ENCODE data around the gene ZNF384. TPM values are rescaled to one million over a fixed set of nuclear protein-coding genes. Genes with fewer than 3 reads are reported as not detected.

ZNF384 gene
- 53.9 to 63.5 TPM (median 60.1 TPM) in 5 replicates for total RNA-seq (2022; extraction: Qiagen RNA extraction)

DNA sequence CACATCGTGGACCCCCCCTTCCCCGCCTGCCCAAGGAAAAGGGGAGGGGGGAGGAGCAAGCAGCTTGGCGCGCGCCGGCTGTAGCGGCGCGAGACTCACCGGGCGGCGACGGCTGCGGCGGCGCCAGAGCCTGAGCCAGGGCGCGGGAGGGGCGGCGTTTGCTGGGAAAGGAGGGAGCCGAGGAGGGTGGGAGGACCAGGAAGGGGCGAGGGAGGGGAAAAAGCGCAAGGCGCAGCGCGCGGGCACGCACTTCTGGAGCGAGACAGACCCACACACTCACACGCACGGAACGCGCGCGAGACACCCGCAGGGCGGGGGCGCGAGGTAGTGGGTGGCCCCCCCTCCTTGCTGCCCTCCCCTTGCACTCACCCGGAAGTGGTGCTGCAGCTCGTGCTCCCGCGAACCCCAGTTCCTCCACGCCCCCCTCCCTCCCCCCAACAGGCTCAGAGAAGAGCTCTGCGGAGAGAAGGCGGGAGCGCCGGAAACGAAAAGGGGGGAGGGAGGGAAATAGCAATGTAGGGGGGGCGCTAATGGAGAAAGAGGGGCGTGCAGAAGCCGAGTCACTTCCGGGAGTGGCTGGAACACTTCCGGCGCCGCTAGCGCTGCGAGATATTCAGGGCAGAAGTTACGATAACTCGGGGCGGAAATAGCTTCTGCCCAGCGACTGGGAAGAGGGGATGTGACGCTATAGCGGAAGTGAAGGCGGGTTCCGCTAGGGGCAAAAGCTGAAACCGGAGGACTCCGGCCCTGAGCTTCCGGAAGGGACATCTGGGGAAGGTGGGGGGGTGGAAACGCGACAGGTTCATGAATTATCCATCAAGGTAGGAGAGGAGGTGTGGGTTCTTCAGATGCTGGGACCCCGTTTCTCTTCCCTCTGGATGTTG lies at the start of gene ZNF384:
Gene ZNF384, minus strand, starts transcription at position 377 of the 884 bp plus-strand sequence. CDS start 9,855 bp downstream, outside the sequence.

DNA sequence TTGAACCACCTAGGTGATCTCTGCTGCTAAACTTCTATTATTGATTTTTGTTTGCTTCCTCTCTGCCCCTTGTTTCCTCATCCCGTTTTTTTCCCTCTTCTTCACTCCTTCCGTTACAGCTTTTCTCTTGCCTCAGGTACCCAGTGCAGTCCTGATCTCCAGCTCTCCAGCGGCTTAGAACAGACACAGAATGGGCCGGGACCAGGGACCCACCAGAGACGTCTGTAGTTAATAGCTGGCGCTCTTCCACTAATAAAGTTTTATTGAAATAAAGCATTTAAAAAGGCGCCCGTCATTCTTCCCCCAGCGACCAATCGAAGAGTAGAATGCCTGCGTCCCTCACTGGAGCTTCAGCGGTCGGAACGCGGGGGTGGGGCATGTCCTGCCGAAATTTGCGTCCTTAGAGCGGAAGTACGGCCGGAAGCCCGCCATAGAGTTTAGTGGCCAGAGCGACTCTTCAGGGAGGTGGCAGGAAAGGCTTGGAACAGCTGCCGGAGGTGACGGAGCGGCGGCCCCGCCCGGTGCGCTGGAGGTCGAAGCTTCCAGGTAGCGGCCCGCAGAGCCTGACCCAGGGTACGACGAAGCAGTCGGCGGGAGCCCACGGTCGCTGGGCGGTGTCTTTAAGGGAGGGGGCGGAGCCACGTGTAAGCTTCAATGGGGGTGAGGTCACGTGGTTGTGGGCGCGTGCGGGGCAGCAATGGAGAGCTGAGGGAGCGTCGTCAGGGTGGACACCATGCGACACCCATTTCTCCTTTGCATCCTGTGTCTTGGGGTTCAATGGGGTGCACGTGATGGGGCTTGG lies 34.6 kb upstream of the ZNF384 start, which contains the start of gene COPS7A:
Gene COPS7A, plus strand, starts transcription at position 440 of the 802 bp plus-strand sequence. CDS start 611 bp downstream, outside the sequence.

DNA sequence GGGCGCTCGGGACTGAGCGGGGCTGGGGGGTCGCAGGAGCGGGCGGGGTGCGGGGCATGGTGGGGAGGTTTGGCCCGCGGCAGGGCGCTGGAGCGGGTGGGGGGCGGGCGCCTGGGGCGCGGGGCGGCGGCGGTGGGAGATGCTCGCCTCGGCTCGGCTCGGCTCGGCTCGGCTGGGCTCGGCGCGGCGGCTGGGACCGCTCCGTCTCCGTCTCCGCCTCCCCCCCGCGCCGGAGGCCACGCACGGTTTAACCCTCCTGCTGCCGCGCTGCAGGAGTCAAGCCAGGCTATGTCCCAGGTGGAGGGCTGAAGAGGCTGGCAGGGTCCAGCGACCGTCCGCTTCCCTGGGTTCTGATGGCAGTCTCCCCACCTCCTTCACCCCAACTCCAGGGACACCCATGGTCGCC lies 11.5 kb upstream of the ZNF384 start, which contains the start of gene PIANP:
Gene PIANP, minus strand, starts transcription at position 170 of the 406 bp plus-strand sequence. CDS start 2,754 bp downstream, outside the sequence.

DNA sequence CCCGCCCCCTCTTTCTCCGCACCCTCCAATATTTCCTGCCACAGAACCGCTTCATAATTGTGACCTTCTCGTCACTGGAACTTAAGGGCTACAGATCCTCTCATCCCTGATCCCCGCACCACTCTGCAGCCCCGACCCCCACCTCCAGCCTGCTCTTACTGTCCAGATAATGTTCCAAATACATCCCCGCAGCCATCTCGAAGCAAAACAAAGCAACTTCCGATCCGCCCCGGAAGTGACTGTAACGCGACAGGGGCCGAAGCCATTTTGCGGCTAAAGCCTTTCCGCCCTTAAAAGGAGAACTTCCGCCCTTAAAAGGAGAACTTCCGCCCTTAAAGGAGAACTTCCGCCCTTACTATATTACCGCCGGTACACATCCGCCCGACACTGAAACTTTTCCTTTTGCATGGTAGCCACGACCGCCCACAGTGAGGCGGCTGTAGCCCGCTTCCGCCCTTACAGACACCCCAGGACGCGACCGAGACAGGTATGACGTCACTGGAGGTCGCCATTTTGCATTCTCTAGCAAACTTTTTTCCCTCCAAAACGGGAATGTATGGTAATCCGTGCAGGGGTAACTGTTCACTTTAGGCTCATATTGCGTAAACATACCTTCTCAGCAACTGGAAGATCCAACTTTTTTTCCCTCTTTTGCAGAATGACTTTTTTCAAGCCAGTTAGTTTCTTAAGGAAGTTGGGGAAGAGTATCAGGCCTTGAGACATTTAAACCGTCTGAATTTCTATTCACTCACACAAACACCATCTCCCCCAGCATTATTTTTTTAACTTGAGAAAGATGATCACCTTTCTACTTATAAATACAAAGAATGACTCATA lies 26.1 kb downstream of the ZNF384 start, which contains the start of gene ING4:
Gene ING4, minus strand, starts transcription at position 214 of the 837 bp plus-strand sequence. Its CDS starts 18 bp downstream, at position 196.

DNA sequence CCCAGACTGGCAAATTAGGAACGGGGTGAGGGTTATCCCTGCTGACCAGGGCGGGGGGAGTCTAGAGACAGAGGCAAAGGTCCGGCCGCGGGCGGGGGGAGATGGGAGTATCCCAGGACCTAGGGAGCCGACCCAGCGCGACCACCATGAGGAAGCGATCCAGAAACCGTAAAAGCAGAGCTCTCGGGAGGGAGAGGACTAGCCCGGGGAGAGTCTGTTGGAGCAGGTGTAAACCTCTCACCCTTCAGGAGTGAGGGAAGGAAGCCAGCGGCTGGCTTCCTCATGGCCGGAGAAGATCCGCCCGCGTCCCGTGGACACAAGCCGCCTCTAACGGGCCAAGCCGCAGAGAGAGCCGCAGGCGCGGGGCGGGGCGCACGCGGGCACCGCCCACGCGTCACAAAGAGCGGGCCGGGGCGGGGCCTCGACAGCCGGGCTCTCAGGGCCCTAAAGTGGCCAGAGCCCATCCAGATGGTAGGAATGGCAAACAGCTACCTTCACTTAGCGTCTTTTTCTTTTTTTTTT lies 42.0 kb downstream of the ZNF384 start, which contains the start of gene ACRBP:
Gene ACRBP, minus strand, starts transcription at position 350 of the 522 bp plus-strand sequence. Its CDS starts 66 bp downstream, at position 284.

DNA sequence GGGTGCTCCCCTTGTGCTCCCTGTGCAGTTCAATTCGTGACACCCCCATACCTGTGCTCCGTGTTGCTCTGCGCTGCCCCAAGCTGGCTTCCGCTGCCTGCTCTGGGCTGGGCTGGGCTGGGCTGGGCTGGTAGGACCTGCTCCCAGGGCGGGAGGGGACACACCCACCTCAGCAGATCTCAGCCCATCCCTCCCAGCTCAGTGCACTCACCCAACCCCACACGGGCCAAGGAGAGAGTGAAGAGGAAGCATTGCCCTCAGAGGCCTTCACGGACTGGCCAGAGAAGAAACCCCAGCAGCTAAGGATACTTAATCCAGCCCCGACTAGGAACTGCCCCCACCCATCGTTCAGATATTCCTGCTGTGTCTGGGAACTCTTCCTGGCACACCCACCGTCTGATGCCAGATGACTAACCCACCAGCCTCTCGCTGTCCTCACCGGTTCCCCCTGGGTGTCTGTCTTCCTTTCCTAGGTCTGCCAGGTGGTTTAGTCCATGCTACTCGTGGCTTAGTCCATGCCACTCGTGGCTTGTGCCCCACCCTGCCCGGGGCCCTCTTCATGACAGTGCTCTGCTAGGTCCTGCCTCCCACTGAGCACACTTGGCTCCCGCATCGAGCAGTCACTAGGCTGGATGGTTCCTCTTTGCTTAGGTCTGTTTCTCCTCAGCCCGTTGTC lies 53.2 kb downstream of the ZNF384 start, which contains the start of gene LPAR5:
Gene LPAR5, minus strand, starts transcription at position 104 of the 676 bp plus-strand sequence. CDS start 14,711 bp downstream, outside the sequence.

Other genes with a start within 250 kb of the ZNF384 start
- gene CD27, start 244.4 kb downstream of the ZNF384 start, total RNA-seq (2022; extraction: Qiagen RNA extraction) = not detected in 5 replicates
- 3.3 to 4.6 TPM (median 3.7 TPM) in 5 replicates for gene TAPBPL, start 237.3 kb downstream of the ZNF384 start, total RNA-seq (2022; extraction: Qiagen RNA extraction)
- gene VAMP1, start 218.7 kb downstream of the ZNF384 start, total RNA-seq (2022; extraction: Qiagen RNA extraction) = 9.7 to 13.8 TPM (median 11.4 TPM) in 5 replicates
- gene MRPL51, start 196.1 kb downstream of the ZNF384 start, total RNA-seq (2022; extraction: Qiagen RNA extraction) = 286 to 313 TPM (median 305 TPM) in 5 replicates
- 56.1 to 74.5 TPM (median 68.1 TPM) in 5 replicates for gene NCAPD2, start 195.3 kb downstream of the ZNF384 start, total RNA-seq (2022; extraction: Qiagen RNA extraction)
- 6,866 to 9,447 TPM (median 8,977 TPM) in 5 replicates for gene GAPDH, start 154.9 kb downstream of the ZNF384 start, total RNA-seq (2022; extraction: Qiagen RNA extraction)
- gene IFFO1, start 133.3 kb downstream of the ZNF384 start, total RNA-seq (2022; extraction: Qiagen RNA extraction) = 1.9 to 3.0 TPM (median 2.6 TPM) in 5 replicates
- gene NOP2, start 121.1 kb downstream of the ZNF384 start, total RNA-seq (2022; extraction: Qiagen RNA extraction) = 98.9 to 109 TPM (median 105 TPM) in 5 replicates
- gene CHD4, start 82.0 kb downstream of the ZNF384 start, total RNA-seq (2022; extraction: Qiagen RNA extraction) = 62.1 to 82.8 TPM (median 64.0 TPM) in 5 replicates
- 0.45 to 0.81 TPM (median 0.70 TPM) in 5 replicates for gene LPAR5, start 53.4 kb downstream of the ZNF384 start, total RNA-seq (2022; extraction: Qiagen RNA extraction)
- gene ACRBP, start 41.9 kb downstream of the ZNF384 start, total RNA-seq (2022; extraction: Qiagen RNA extraction) = 0.11 to 0.34 TPM (median 0.16 TPM) in 5 replicates
- gene ING4, start 26.3 kb downstream of the ZNF384 start, total RNA-seq (2022; extraction: Qiagen RNA extraction) = 13.6 to 21.5 TPM (median 16.8 TPM) in 5 replicates
- 0.68 to 1.2 TPM (median 0.92 TPM) in 5 replicates for gene PIANP, start 11.4 kb upstream of the ZNF384 start, total RNA-seq (2022; extraction: Qiagen RNA extraction)
- gene COPS7A, start 34.7 kb upstream of the ZNF384 start, total RNA-seq (2022; extraction: Qiagen RNA extraction) = 44.2 to 60.2 TPM (median 57.6 TPM) in 5 replicates
- gene MLF2, start 63.8 kb upstream of the ZNF384 start, total RNA-seq (2022; extraction: Qiagen RNA extraction) = 259 to 324 TPM (median 305 TPM) in 5 replicates
- 629 to 1,030 TPM (median 870 TPM) in 5 replicates for gene PTMS, start 77.0 kb upstream of the ZNF384 start, total RNA-seq (2022; extraction: Qiagen RNA extraction)
- gene LAG3, start 83.1 kb upstream of the ZNF384 start, total RNA-seq (2022; extraction: Qiagen RNA extraction) = 0.65 to 2.0 TPM (median 1.3 TPM) in 5 replicates
- gene CD4, start 100.2 kb upstream of the ZNF384 start, total RNA-seq (2022; extraction: Qiagen RNA extraction) = 0.03 TPM in 1 of 5 replicates, not detected in the others
- gene GPR162, start 132.4 kb upstream of the ZNF384 start, total RNA-seq (2022; extraction: Qiagen RNA extraction) = 0.27 to 0.57 TPM (median 0.42 TPM) in 5 replicates
- 21.7 to 32.2 TPM (median 30.7 TPM) in 5 replicates for gene P3H3, start 139.0 kb upstream of the ZNF384 start, total RNA-seq (2022; extraction: Qiagen RNA extraction)
- gene GNB3, start 151.6 kb upstream of the ZNF384 start, total RNA-seq (2022; extraction: Qiagen RNA extraction) = 0.72 to 3.3 TPM (median 2.2 TPM) in 5 replicates
- gene CDCA3, start 161.9 kb upstream of the ZNF384 start, total RNA-seq (2022; extraction: Qiagen RNA extraction) = 80.3 to 93.7 TPM (median 82.1 TPM) in 5 replicates
- gene USP5, start 162.8 kb upstream of the ZNF384 start, total RNA-seq (2022; extraction: Qiagen RNA extraction) = 77.6 to 88.5 TPM (median 80.3 TPM) in 5 replicates
- gene TPI1, start 178.2 kb upstream of the ZNF384 start, total RNA-seq (2022; extraction: Qiagen RNA extraction) = 1,409 to 1,690 TPM (median 1,628 TPM) in 5 replicates
- gene SPSB2, start 183.9 kb upstream of the ZNF384 start, total RNA-seq (2022; extraction: Qiagen RNA extraction) = 17.4 to 28.9 TPM (median 28.5 TPM) in 5 replicates
- gene LRRC23, start 215.4 kb upstream of the ZNF384 start, total RNA-seq (2022; extraction: Qiagen RNA extraction) = 16.5 to 20.4 TPM (median 16.8 TPM) in 5 replicates
- gene ENO2, start 225.2 kb upstream of the ZNF384 start, total RNA-seq (2022; extraction: Qiagen RNA extraction) = 41.3 to 46.2 TPM (median 44.7 TPM) in 5 replicates
- 51.6 to 79.2 TPM (median 76.7 TPM) in 5 replicates for gene ATN1, start 238.6 kb upstream of the ZNF384 start, total RNA-seq (2022; extraction: Qiagen RNA extraction)